GM06990 (cell line): ENCODE results near the gene PLA2G6.

Source experiments
- DNase-seq: peaks from one replicate; pipeline ENCODE4 v3.0.0-alpha.2; 2011; ENCODE audit not compliant: insufficient read length; ENCODE audit errors: extremely low read depth
- H3K27me3 ChIP-seq: replicated peaks from 2 replicates; pipeline ENCODE4 v1.6.0; 2011; ENCODE audit warnings: low read length; ENCODE audit not compliant: control insufficient read depth, insufficient read depth
- H3K36me3 ChIP-seq: 2 replicates; pipeline ENCODE4 v1.5.1; 2011; ENCODE audit warnings: low read length; ENCODE audit not compliant: control insufficient read depth, insufficient read depth
- H3K4me3 ChIP-seq: replicated peaks from 2 replicates; pipeline ENCODE4 v1.5.1; 2011; ENCODE audit warnings: low read depth, mild to moderate bottlenecking, control low read depth, low read length
- CTCF ChIP-seq: IDR thresholded peaks from 2 replicates; pipeline ENCODE4 v1.5.1; 2011; ENCODE audit warnings: low read length, control low read depth, mild to moderate bottlenecking, inconsistent platforms; ENCODE audit not compliant: insufficient read depth, poor library complexity, severe bottlenecking

The PLA2G6 gene

GRCh38 chr22:38087855-38088254, 93.8 kb downstream of the PLA2G6 start:
- no peak overlapping the region for H3K4me3 ChIP-seq
- H3K36me3 ChIP-seq = no peaks in the 10 kb centered on the region
- TF ChIP-seq CTCF = no peak
- H3K27me3 ChIP-seq = no peaks in the 10 kb centered on the region; the same call in 1 of the 2 replicates
- no peak for DNase-seq

- H3K27me3 ChIP-seq = no peaks in the 10 kb centered on the region; the same call in 1 of the 2 replicates
- TF ChIP-seq CTCF = no peak
- no peaks in the 10 kb centered on the region for H3K36me3 ChIP-seq
- DNase-seq = no peak
- no peak overlapping the region for H3K4me3 ChIP-seq
These were observed 94.7 kb downstream of the PLA2G6 start for GRCh38 chr22:38086942-38087341.

- no peak overlapping the region for H3K4me3 ChIP-seq
- no peaks in the 10 kb centered on the region; the same call in 1 of the 2 replicates for H3K27me3 ChIP-seq
- no peak for DNase-seq
- no peak for TF ChIP-seq CTCF
- H3K36me3 ChIP-seq = no peaks in the 10 kb centered on the region
These were observed 95.4 kb downstream of the PLA2G6 start for GRCh38 chr22:38086001-38086845.

- H3K27me3 ChIP-seq = no peaks in the 10 kb centered on the region; the same call in 1 of the 2 replicates
- no peak for TF ChIP-seq CTCF
- H3K4me3 ChIP-seq = no peak overlapping the region
- no peak for DNase-seq
- H3K36me3 ChIP-seq = no peaks in the 10 kb centered on the region
These were observed 96.1 kb downstream of the PLA2G6 start for GRCh38 chr22:38085501-38085900.

- no peaks in the 10 kb centered on the region for H3K36me3 ChIP-seq
- no peak for TF ChIP-seq CTCF
- no peaks in the 10 kb centered on the region; the same call in 1 of the 2 replicates for H3K27me3 ChIP-seq
- no peak overlapping the region for H3K4me3 ChIP-seq
- DNase-seq = no peak
These were observed 96.6 kb downstream of the PLA2G6 start for GRCh38 chr22:38085056-38085455.
